HepG2 (cell line): ENCODE results near the gene LTA. TPM values are rescaled to one million over a fixed set of nuclear protein-coding genes. Genes with fewer than 3 reads are reported as not detected.
A peak's percentile ranks its signal among the peaks of the same experiment; 100 is the strongest.

Experiments
- AGO1 ChIP-seq: fragments of 200-400 bp; formaldehyde crosslinking; IDR thresholded peaks from 2 replicates; pipeline ENCODE4 v1.6.1; 2017; ENCODE audit warnings: mild to moderate bottlenecking, low read depth, low read length, moderate library complexity; ENCODE audit not compliant: poor library complexity, severe bottlenecking
- CSRNP1 ChIP-seq: sonication (generic); formaldehyde crosslinking; IDR thresholded peaks from 2 replicates; pipeline ENCODE4 v1.8.1; 2023; ENCODE audit warnings: mild to moderate bottlenecking, missing genetic modification reagents
- GATA4 ChIP-seq: sonication (generic); IDR thresholded peaks from 2 replicates; pipeline ENCODE4 v1.6.1; 2016; ENCODE audit warnings: antibody characterized with exemption, low read depth, borderline replicate concordance
- HOXA5 ChIP-seq: sonication (generic); formaldehyde crosslinking; IDR thresholded peaks from 2 replicates; pipeline ENCODE4 v1.4.0; 2020; ENCODE audit warnings: missing genetic modification reagents
- ISX ChIP-seq: sonication (generic); formaldehyde crosslinking; conservative IDR thresholded peaks from 2 replicates; pipeline ENCODE4 v1.5.0; 2020; ENCODE audit warnings: missing genetic modification reagents
- NRL ChIP-seq: sonication (generic); formaldehyde crosslinking; IDR thresholded peaks from 2 replicates; pipeline ENCODE4 v1.5.0; 2020; ENCODE audit warnings: missing genetic modification reagents, mild to moderate bottlenecking, moderate library complexity, borderline replicate concordance
- PBX2 ChIP-seq: IDR thresholded peaks from 2 replicates; pipeline ENCODE4 v1.6.1; 2016; ENCODE audit warnings: control low read depth
- XBP1 ChIP-seq: sonication (generic); formaldehyde crosslinking; IDR thresholded peaks from 2 replicates; pipeline ENCODE4 v1.5.0; 2020; ENCODE audit warnings: missing genetic modification reagents
- ZBTB46 ChIP-seq: sonication (generic); formaldehyde crosslinking; IDR thresholded peaks from 2 replicates; pipeline ENCODE4 v1.4.0; 2020; ENCODE audit warnings: mild to moderate bottlenecking, missing genetic modification reagents, borderline replicate concordance
- ZGPAT ChIP-seq: IDR thresholded peaks from 2 replicates; pipeline ENCODE4 v1.6.1; 2016; ENCODE audit warnings: mild to moderate bottlenecking
- ZNF12 ChIP-seq: sonication (generic); formaldehyde crosslinking; IDR thresholded peaks from 2 replicates; pipeline ENCODE4 v1.5.0; 2020; ENCODE audit warnings: missing genetic modification reagents
- ZNF121 ChIP-seq: sonication (generic); formaldehyde crosslinking; IDR thresholded peaks from 2 replicates; pipeline ENCODE4 v1.5.0; 2020; ENCODE audit warnings: mild to moderate bottlenecking, missing genetic modification reagents
- ZNF264 ChIP-seq: sonication (generic); formaldehyde crosslinking; IDR thresholded peaks from 2 replicates; pipeline ENCODE4 v1.4.0; 2020; ENCODE audit warnings: missing genetic modification reagents
- ZNF546 ChIP-seq: sonication (generic); formaldehyde crosslinking; conservative IDR thresholded peaks from 2 replicates; pipeline ENCODE4 v1.8.1; 2023; ENCODE audit warnings: mild to moderate bottlenecking, missing genetic modification reagents
- ZNF562 ChIP-seq: sonication (generic); formaldehyde crosslinking; IDR thresholded peaks from 2 replicates; pipeline ENCODE4 v1.8.0; 2022; ENCODE audit warnings: missing genetic modification reagents, borderline replicate concordance
- polyA plus RNA-seq, 8 experiments: library from polyadenylated mRNA; depleted of rRNA in 3 of 8; stranded (reverse) in 7 of 8; unstranded in 1 of 8; fragments of >200 nt; fragmentation: Illumina TruSeq in 4 of 8; extraction: Trizol in 4 of 8; gene quantifications; 2 replicates each; pipeline versions ENCODE4 v1.2.1 to v1.2.3, GENCODE V29; 2011 to 2016; ENCODE audit warnings: low read depth in 4 of 8, missing spikeins in 1 of 8, mixed read lengths in 1 of 8; ENCODE audit not compliant: insufficient read depth in 1 of 8
- total RNA-seq, 5 experiments: library from RNA; depleted of rRNA; stranded (reverse); fragments of >200 nt; fragmentation: Illumina TruSeq; extraction: Trizol; gene quantifications; 2 replicates each; pipeline ENCODE4 v1.2.3, GENCODE V29; 2016; ENCODE audit warnings: low read depth in 1 of 5

Gene LTA
- total and polyA plus RNA-seq, 2 of the 13 experiments (the other 11 are each of a cell fraction or from before 2014, with no cell fraction given): 0.09 TPM; not detected in 1

- peak; percentile 59; the same call in 1 of the 2 replicates for TF ChIP-seq ZGPAT (CRISPR knock-in tag)
- TF ChIP-seq XBP1: no peak
- peak; percentile 47; the same call in 1 of the 2 replicates for TF ChIP-seq GATA4
- TF ChIP-seq ZNF12 (CRISPR knock-in tag): no peak
- 0 out of 2 replicates have a peak, but pooled peaks have one; percentile 21 for TF ChIP-seq ZNF121
- TF ChIP-seq ZNF264 (CRISPR knock-in tag): peak; percentile 88; the same call in 1 of the 2 replicates
- TF ChIP-seq NRL (CRISPR knock-in tag): peak; percentile 70; the same call in 1 of the 2 replicates
- no peak for TF ChIP-seq ZBTB46 (CRISPR knock-in tag)
- TF ChIP-seq CSRNP1 (CRISPR knock-in tag): peak; percentile 84; the same call in 1 of the 2 replicates
- TF ChIP-seq PBX2 (CRISPR knock-in tag): no peak
- TF ChIP-seq ZNF546 (CRISPR knock-in tag): no peak; the same call in 1 of the 2 replicates
- no peak for TF ChIP-seq ISX (CRISPR knock-in tag)
- peak; percentile 66 for TF ChIP-seq AGO1
- TF ChIP-seq HOXA5 (CRISPR knock-in tag): 0 out of 2 replicates have a peak, but pooled peaks have one; percentile 9
- TF ChIP-seq ZNF562 (CRISPR knock-in tag): no peak
Observed at GRCh38 chr6:31619805-31620585, 47.9 kb downstream of the LTA start (continued).
